Peyer's patch (tissue), 4 donors: ENCODE results near the gene MCF2L2.

ENCODE experiments used
- CTCF ChIP-seq, 6 experiments: fragments of 450-650 bp in 4 of 6; fragments of 200-600 bp in 2 of 6; sonication (generic) in 1 of 6; IDR thresholded peaks; one replicate each; pipeline ENCODE4 v1.5.1; 2017 to 2019; ENCODE audit warnings: antibody characterized with exemption in 6 of 6, mild to moderate bottlenecking in 3 of 6, moderate library complexity in 1 of 6
- POLR2A ChIP-seq, 2 donors: fragments of 450-650 bp; IDR thresholded peaks; one replicate each; pipeline ENCODE4 v1.5.1; 2017; ENCODE audit warnings: antibody characterized with exemption in 2 of 2, mild to moderate bottlenecking in 2 of 2, moderate library complexity in 2 of 2

GRCh38 chr3:183274609-183275008, 153.8 kb downstream of the MCF2L2 start:
- TF ChIP-seq CTCF (IDR thresholded peaks at IDR 0.05) (no peak), POLR2A (IDR thresholded peaks at IDR 0.05) (no peak)
